K562 (cell line): ENCODE results near the gene BICDL1. TPM values are rescaled to one million over a fixed set of nuclear protein-coding genes. Genes with fewer than 3 reads are reported as not detected.

Experiments
- CBX8 ChIP-seq: fragments of 200-600 bp; sonication (generic); IDR thresholded peaks from 2 replicates; pipeline ENCODE4 v1.6.1; 2012; ENCODE audit warnings: borderline replicate concordance, mixed run types, low read depth, mild to moderate bottlenecking, moderate library complexity, mixed read lengths, low read length, control low read depth, inconsistent platforms; ENCODE audit not compliant: poor library complexity, severe bottlenecking; ENCODE audit errors: extremely low read depth
- CTBP1 ChIP-seq: fragments of 450-650 bp; IDR thresholded peaks from 2 replicates; pipeline ENCODE4 v1.6.1; 2016; ENCODE audit warnings: borderline replicate concordance
- GTF2F1 ChIP-seq: IDR thresholded peaks from 2 replicates; pipeline ENCODE4 v1.6.1; 2011; ENCODE audit warnings: low read depth, low read length, improper control_type of control experiment
- KDM1A ChIP-seq, 2 experiments: fragments of 450-650 bp; IDR thresholded peaks; 2 replicates each; pipeline ENCODE4 v1.6.1; 2016; ENCODE audit warnings: mild to moderate bottlenecking in 2 of 2
- MLLT1 ChIP-seq, 2 experiments: fragments of 450-650 bp; IDR thresholded peaks; 2 replicates each; pipeline ENCODE4 v1.6.1; 2016
- POLR2AphosphoS5 ChIP-seq: IDR thresholded peaks from 2 replicates; pipeline ENCODE4 v1.6.1; 2011; ENCODE audit warnings: mild to moderate bottlenecking, low read depth, low read length, moderate library complexity; ENCODE audit not compliant: control insufficient read depth, insufficient read depth
- ZBTB1 ChIP-seq: sonication (generic); formaldehyde crosslinking; IDR thresholded peaks from 2 replicates; pipeline ENCODE4 v1.8.1; 2023; ENCODE audit warnings: missing genetic modification reagents, low read depth, mild to moderate bottlenecking, borderline replicate concordance
- polyA plus RNA-seq, 8 experiments: library from polyadenylated mRNA; depleted of rRNA in 4 of 8; stranded (reverse) in 5 of 8; unstranded in 3 of 8; fragments of >200 nt; fragmentation: Nextera tagmentation in 2 of 8; fragmentation: Illumina TruSeq in 1 of 8; extraction: Ambion mirVana in 2 of 8; extraction: Trizol in 1 of 8; gene quantifications; 2 replicates each; pipeline versions ENCODE4 v1.2.1 to v1.2.3, GENCODE V29; 2011 to 2014; ENCODE audit warnings: inconsistent platforms in 1 of 8, missing spikeins in 1 of 8
- total RNA-seq, 7 experiments: library from RNA; depleted of rRNA in 6 of 7; stranded (reverse); fragments of >200 nt in 6 of 7; fragmentation: Illumina TruSeq in 2 of 7; extraction: Trizol in 2 of 7; gene quantifications; 2 replicates each; pipeline versions ENCODE4 v1.2.1 to v1.2.3, GENCODE V29; 2011 to 2021; ENCODE audit warnings: low replicate concordance in 1 of 7
- TF ChIP-seq, protein P1 (sequence below), 3 experiments: IDR thresholded peaks in 2 of 3; conservative IDR thresholded peaks in 1 of 3; 2 replicates each; pipeline ENCODE4 v1.5.1; 2011 to 2012; ENCODE audit warnings: low read length in 3 of 3, mild to moderate bottlenecking in 3 of 3, control low read depth in 2 of 3, improper control_type of control experiment in 1 of 3, inconsistent platforms in 1 of 3, low read depth in 1 of 3, mixed read lengths in 1 of 3, moderate library complexity in 1 of 3; ENCODE audit not compliant: insufficient read depth in 2 of 3

Gene BICDL1
- total and polyA plus RNA-seq, 9 of the 15 experiments (the other 6 are each of a cell fraction or from before 2014, with no cell fraction given), result 0.06 to 2.0 (median 0.58) TPM

- TF ChIP-seq GTF2F1, result no peak
- no peak for TF ChIP-seq MLLT1 (IDR thresholded peaks at IDR 0.05)
- TF ChIP-seq POLR2AphosphoS5, result peak; percentile 48; the same call in 1 of the 2 replicates
- no peak for TF ChIP-seq ZBTB1
- peak; percentile 86 for TF ChIP-seq CTBP1
- TF ChIP-seq KDM1A (IDR thresholded peaks at IDR 0.05), result peak; percentile 11 to 35; a peak in 1 of 4 replicates
- no peak for TF ChIP-seq CBX8
- TF ChIP-seq, protein P1, sequence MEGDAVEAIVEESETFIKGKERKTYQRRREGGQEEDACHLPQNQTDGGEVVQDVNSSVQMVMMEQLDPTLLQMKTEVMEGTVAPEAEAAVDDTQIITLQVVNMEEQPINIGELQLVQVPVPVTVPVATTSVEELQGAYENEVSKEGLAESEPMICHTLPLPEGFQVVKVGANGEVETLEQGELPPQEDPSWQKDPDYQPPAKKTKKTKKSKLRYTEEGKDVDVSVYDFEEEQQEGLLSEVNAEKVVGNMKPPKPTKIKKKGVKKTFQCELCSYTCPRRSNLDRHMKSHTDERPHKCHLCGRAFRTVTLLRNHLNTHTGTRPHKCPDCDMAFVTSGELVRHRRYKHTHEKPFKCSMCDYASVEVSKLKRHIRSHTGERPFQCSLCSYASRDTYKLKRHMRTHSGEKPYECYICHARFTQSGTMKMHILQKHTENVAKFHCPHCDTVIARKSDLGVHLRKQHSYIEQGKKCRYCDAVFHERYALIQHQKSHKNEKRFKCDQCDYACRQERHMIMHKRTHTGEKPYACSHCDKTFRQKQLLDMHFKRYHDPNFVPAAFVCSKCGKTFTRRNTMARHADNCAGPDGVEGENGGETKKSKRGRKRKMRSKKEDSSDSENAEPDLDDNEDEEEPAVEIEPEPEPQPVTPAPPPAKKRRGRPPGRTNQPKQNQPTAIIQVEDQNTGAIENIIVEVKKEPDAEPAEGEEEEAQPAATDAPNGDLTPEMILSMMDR (IDR thresholded peaks at IDR 0.05 in 2 of 3, conservative IDR thresholded peaks at IDR 0.05 in 1 of 3; ENCODE audit: insufficient read depth in 2 of 3, low read depth in 1 of 3, low read length in 3 of 3), result no peak
Observed at GRCh38 chr12:120125792-120126634, 137.0 kb downstream of the BICDL1 start (continued).
